Inflammatory macrophage treated with lipopolysaccharide for 4 hours (primary cell): ENCODE data around the gene CACNG4.

Experiments used
- DNase-seq: peaks from one replicate; pipeline ENCODE4 v3.0.0-alpha.2; 2020

The CACNG4 gene

GRCh38 chr17:67067571-67068482 is 103.3 kb downstream of the CACNG4 start:
- no peak for DNase-seq

- no peak for DNase-seq
Observed at GRCh38 chr17:67068999-67069398, 104.5 kb downstream of the CACNG4 start.

- DNase-seq = no peak
Observed at GRCh38 chr17:67069603-67070136, 105.2 kb downstream of the CACNG4 start.

DNA sequence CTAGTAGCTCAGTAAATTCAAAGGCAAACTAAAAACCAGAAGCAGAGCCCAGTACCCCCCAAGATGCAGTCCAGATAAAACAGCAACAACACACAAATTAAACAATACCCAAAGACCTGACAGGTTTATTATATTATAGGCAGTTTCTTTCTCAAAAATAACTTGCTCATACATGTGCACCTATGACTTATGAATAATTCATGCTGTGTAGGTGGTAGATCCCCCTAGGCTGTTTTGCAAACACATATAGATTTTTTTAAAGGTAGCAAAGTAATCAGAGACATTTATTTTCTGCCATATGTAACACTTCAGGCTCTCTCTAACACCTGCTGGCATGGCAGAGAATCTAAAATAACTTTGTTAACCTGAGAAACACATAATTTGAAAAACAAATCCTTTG is 107.1 kb downstream of the CACNG4 start:
- DNase-seq = no peak

GRCh38 chr17:67072885-67073284 is 108.4 kb downstream of the CACNG4 start:
- no peak for DNase-seq

- DNase-seq = no peak
Observed at GRCh38 chr17:67074781-67075180, 110.3 kb downstream of the CACNG4 start.

GRCh38 chr17:67076290-67076689 is 111.8 kb downstream of the CACNG4 start:
- no peak for DNase-seq

DNA sequence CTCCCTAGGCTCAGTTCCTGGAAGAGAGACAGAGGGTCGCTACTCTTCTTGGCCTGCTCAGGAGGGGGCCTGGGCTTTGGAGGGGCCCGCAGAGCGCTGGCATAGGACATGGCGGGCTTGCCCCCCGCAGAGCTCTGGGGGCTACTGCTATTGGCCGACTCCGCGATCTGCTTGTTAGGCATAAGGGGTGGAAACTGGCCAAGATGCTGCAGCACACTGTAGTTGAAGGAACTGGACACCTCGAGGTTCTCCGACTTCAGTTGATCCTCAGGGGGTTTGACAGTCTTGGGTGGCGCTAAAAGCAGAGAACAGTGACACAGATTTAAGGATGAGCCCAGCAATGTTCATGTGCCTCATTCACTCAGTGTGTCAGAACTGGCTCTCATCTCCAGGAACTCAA is 113.8 kb downstream of the CACNG4 start:
- no peak for DNase-seq

DNA sequence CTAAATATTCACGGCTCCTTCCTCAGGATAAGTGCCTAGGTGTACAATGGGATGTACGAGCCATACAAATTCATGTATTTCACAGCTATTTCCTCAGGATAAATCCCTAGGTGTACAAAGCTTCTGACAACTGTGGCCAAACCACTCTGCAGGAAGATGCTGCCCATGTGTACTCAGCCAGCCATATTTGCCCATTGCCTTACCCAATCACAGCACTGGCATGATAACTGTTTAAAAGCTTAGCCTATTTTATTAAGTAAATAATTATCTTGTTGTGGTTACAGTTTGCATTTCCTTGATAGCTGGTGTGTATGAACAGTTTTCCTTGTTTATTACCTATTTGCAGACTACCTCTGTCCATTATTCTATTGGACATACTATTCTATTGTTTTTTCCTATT is 115.0 kb downstream of the CACNG4 start:
- no peak for DNase-seq

- no peak for DNase-seq
Observed at GRCh38 chr17:67080804-67081203, 116.3 kb downstream of the CACNG4 start.

DNA sequence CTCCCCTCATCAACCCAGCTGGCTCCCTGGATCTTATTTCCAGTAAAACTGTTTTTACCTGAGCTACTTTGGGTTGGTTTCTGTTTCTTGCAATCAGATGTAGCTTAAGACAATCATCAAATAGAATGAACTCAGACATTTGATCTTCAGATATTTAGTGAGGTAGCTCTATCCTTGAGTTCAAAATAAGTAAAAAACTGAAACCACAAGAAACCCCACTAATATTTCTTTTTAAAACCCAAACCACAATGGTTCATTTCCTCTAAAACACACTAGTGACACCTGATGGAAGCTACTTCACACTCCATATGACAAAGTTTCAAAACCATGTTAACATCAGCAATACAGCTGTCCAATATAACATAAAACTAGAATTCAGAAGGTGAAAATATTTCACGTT is 117.6 kb downstream of the CACNG4 start:
- DNase-seq = no peak
